Neuronal stem cell (in vitro differentiated cells): ENCODE data around the gene LAMA2.

Source experiments
- DNase-seq: peaks from one replicate; pipeline ENCODE4 v3.0.0-alpha.2; 2013; ENCODE audit warnings: low spot score
- H2AFZ ChIP-seq: one replicate; pipeline ENCODE4 v1.6.1; 2013; ENCODE audit warnings: mild to moderate bottlenecking, low read length, inconsistent platforms
- H2AK5ac ChIP-seq: 2 replicates; pipeline ENCODE4 v1.6.1; 2013; ENCODE audit warnings: low read depth, mild to moderate bottlenecking, inconsistent platforms, low read length, moderate library complexity, mixed read lengths
- H2BK120ac ChIP-seq: 2 replicates; pipeline ENCODE4 v1.6.1; 2013; ENCODE audit warnings: low read depth, mild to moderate bottlenecking, inconsistent platforms, low read length, moderate library complexity, mixed read lengths
- H2BK12ac ChIP-seq: one replicate; pipeline ENCODE4 v1.6.1; 2013; ENCODE audit warnings: low read length, inconsistent platforms
- H2BK15ac ChIP-seq: 2 replicates; pipeline ENCODE4 v1.6.1; 2013; ENCODE audit warnings: mild to moderate bottlenecking, low read length, inconsistent platforms, mixed read lengths
- H2BK5ac ChIP-seq: one replicate; pipeline ENCODE4 v1.6.1; 2013; ENCODE audit warnings: inconsistent platforms, mild to moderate bottlenecking, low read length, moderate library complexity
- H3K14ac ChIP-seq: one replicate; pipeline ENCODE4 v1.6.1; 2013; ENCODE audit warnings: low read length, inconsistent platforms
- H3K18ac ChIP-seq: 2 replicates; pipeline ENCODE4 v1.6.1; 2013; ENCODE audit warnings: low read length, inconsistent platforms
- H3K23ac ChIP-seq: 2 replicates; pipeline ENCODE4 v1.6.1; 2013; ENCODE audit warnings: low read depth, mild to moderate bottlenecking, mixed read lengths, low read length, inconsistent platforms; ENCODE audit not compliant: poor library complexity
- H3K27ac ChIP-seq: replicated peaks from 3 replicates; pipeline ENCODE4 v1.5.1; 2013; ENCODE audit warnings: low read length, inconsistent platforms
- H3K27me3 ChIP-seq, 3 experiments: 2 replicates each; pipeline ENCODE4 v1.6.1; 2013; ENCODE audit warnings: low read length in 3 of 3, mild to moderate bottlenecking in 2 of 3, inconsistent platforms in 1 of 3, low read depth in 1 of 3, mixed read lengths in 1 of 3, moderate library complexity in 1 of 3; ENCODE audit not compliant: control insufficient read depth in 3 of 3, insufficient read depth in 3 of 3
- H3K36me3 ChIP-seq, 2 donors: replicated peaks in 1 of 2; 2 replicates each; pipeline ENCODE4 v1.6.1; 2013; ENCODE audit warnings: low read length in 2 of 2; ENCODE audit not compliant: control insufficient read depth in 2 of 2, insufficient read depth in 2 of 2
- H3K4ac ChIP-seq: 2 replicates; pipeline ENCODE4 v1.6.1; 2013; ENCODE audit warnings: inconsistent platforms, mild to moderate bottlenecking, low read length, moderate library complexity
- H3K4me1 ChIP-seq, 2 donors: 1 replicate in 1 of 2; 2 replicates in 1 of 2; pipeline ENCODE4 v1.6.1; 2013; ENCODE audit warnings: low read length in 2 of 2, low read depth in 1 of 2; ENCODE audit not compliant: control insufficient read depth in 2 of 2, insufficient read depth in 1 of 2
- H3K4me2 ChIP-seq: one replicate; pipeline ENCODE4 v1.6.1; 2013; ENCODE audit warnings: mild to moderate bottlenecking, low read length, inconsistent platforms; ENCODE audit not compliant: insufficient read depth, poor library complexity, severe bottlenecking
- H3K4me3 ChIP-seq, 2 donors: 2 replicates each; pipeline ENCODE4 v1.5.1; 2013; ENCODE audit warnings: low read length in 2 of 2, mild to moderate bottlenecking in 2 of 2, inconsistent platforms in 1 of 2, moderate library complexity in 1 of 2
- H3K79me1 ChIP-seq: one replicate; pipeline ENCODE4 v1.6.1; 2013; ENCODE audit warnings: low read depth, mild to moderate bottlenecking, inconsistent platforms, low read length, moderate library complexity
- H3K9ac ChIP-seq: one replicate; pipeline ENCODE4 v1.6.1; 2013; ENCODE audit warnings: mild to moderate bottlenecking, low read depth, low read length, inconsistent platforms; ENCODE audit not compliant: poor library complexity
- H3K9me3 ChIP-seq, 2 donors: replicated peaks in 1 of 2; 2 replicates each; pipeline versions ENCODE3 to v1.6.1; 2013; ENCODE audit warnings: low read length in 2 of 2, mild to moderate bottlenecking in 2 of 2, inconsistent platforms in 1 of 2, low read depth in 1 of 2, mixed read lengths in 1 of 2, moderate library complexity in 1 of 2; ENCODE audit not compliant: control insufficient read depth in 2 of 2, insufficient read depth in 1 of 2
- H4K8ac ChIP-seq: one replicate; pipeline ENCODE4 v1.6.1; 2013; ENCODE audit warnings: low read depth, mild to moderate bottlenecking, inconsistent platforms, low read length, moderate library complexity
- H4K91ac ChIP-seq: one replicate; pipeline ENCODE4 v1.6.1; 2013; ENCODE audit warnings: low read length, low read depth, mild to moderate bottlenecking, inconsistent platforms; ENCODE audit not compliant: poor library complexity
- WGBS, 2 donors: extraction: QIAGEN DNeasy Blood & Tissue Kit; methylation state at CpG; one replicate each; pipeline ENCODE4 v1.1.7; 2013; ENCODE audit warnings: missing lambda C conversion rate in 2 of 2, mixed read lengths in 1 of 2; ENCODE audit not compliant: insufficient read length in 2 of 2, insufficient replicate concordance in 1 of 2; ENCODE audit errors: extremely low coverage in 2 of 2; 5-methylcytosine and 5-hydroxymethylcytosine counted together

The LAMA2 gene

DNA sequence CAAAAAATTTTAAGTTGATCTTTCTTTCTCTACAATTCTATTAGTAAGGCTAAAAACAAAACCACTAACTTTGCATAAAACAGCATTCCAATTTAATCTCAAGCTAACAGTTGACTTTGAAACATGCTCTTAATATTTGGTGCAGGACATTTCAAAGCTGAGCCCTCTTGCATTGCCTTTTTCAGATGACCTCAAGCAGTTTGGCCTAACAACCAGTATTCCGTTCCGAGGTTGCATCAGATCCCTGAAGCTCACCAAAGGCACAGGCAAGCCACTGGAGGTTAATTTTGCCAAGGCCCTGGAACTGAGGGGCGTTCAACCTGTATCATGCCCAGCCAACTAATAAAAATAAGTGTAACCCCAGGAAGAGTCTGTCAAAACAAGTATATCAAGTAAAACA, 633.1 kb downstream of the LAMA2 start:
- no peak for DNase-seq
- H3K4ac ChIP-seq: no peak overlapping the region
- H3K9ac ChIP-seq: no peak overlapping the region
- H3K4me2 ChIP-seq: no peak overlapping the region
- no peak overlapping the region for H3K18ac ChIP-seq
- no peak overlapping the region for H2AFZ ChIP-seq
- no peak overlapping the region for H3K14ac ChIP-seq
- no peaks in the 10 kb centered on the region for H3K9me3 ChIP-seq
- H2BK5ac ChIP-seq: no peak overlapping the region
- H2BK120ac ChIP-seq: no peak overlapping the region
- no peak overlapping the region for H4K8ac ChIP-seq
- H3K23ac ChIP-seq: no peak overlapping the region
- H3K27me3 ChIP-seq: no peaks in the 10 kb centered on the region
- H2AK5ac ChIP-seq: no peak overlapping the region
- H3K27ac ChIP-seq: no peak overlapping the region
- no peaks in the 10 kb centered on the region for H3K79me1 ChIP-seq
- H3K4me1 ChIP-seq: peaks cover 0 to 6% of the 10 kb centered on the region in 2 donors
- H2BK15ac ChIP-seq: no peak overlapping the region
- no CpG with 5 or more reads among the region's 3 CpGs for WGBS, 2 donors
- H3K36me3 ChIP-seq: no peaks in the 10 kb centered on the region
- H3K4me3 ChIP-seq: no peak overlapping the region
- H4K91ac ChIP-seq: no peak overlapping the region
- H2BK12ac ChIP-seq: no peak overlapping the region

DNA sequence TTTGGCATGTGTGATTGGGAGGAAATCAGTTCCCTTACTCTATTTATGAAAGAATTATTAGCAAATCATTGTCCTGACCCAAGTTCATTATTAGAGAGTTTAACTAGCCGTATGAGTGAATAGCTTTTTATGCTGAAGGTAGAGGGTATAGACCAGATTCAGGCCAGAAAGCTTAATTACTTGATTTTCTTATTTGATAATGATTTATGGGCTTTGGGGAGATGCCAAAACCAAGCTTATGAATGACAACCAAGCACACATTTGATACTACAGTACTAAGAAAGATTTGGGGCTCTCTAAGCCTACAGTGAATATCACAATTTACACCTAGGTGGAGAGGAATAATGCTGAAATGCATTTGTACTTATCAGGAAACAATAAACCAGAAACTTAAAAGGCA, 633.8 kb downstream of the LAMA2 start:
- Histone ChIP-seq H2BK5ac (no peak overlapping the region), H4K91ac (no peak overlapping the region), H3K4me1 (peaks cover 0 to 4% of the 10 kb centered on the region in 2 donors), H2AFZ (no peak overlapping the region), H3K4me2 (no peak overlapping the region), H3K79me1 (no peaks in the 10 kb centered on the region), H3K27ac (no peak overlapping the region), H3K9me3 (no peaks in the 10 kb centered on the region), H3K18ac (no peak overlapping the region), H2AK5ac (no peak overlapping the region), H4K8ac (no peak overlapping the region), H3K4me3 (no peak overlapping the region), H3K14ac (no peak overlapping the region), H3K4ac (no peak overlapping the region), H2BK15ac (no peak overlapping the region), H2BK12ac (no peak overlapping the region), H2BK120ac (no peak overlapping the region), H3K23ac (no peak overlapping the region), H3K36me3 (no peaks in the 10 kb centered on the region), H3K9ac (no peak overlapping the region), H3K27me3 (no peaks in the 10 kb centered on the region)
- DNase-seq: no peak
- WGBS, 2 donors: no CpG with 5 or more reads among the region's 1 CpG

DNA sequence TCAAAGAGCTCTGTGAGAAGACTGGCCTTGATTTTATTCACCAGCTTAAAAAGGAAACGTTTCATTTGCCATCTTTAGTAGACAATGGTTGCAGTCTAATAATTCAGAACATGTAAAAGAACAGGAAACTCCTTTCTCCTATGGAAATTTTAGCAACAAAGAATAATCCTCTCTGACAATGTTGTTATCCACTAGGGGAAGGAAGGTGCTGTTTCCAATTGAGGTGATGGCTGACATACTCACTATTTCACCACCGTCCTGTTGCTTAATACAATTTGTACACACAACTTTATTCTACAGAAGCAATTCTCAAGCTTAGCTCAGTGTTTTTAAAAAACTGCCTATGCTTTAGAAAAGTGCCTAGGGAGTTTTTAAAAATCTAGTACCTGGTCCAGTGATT, 634.4 kb downstream of the LAMA2 start:
- no peak overlapping the region for H4K91ac ChIP-seq
- no peak overlapping the region for H3K23ac ChIP-seq
- no peak overlapping the region for H3K27ac ChIP-seq
- H3K36me3 ChIP-seq: no peaks in the 10 kb centered on the region
- no peak overlapping the region for H3K9ac ChIP-seq
- H3K18ac ChIP-seq: no peak overlapping the region
- no peaks in the 10 kb centered on the region for H3K27me3 ChIP-seq
- no peak overlapping the region for H3K4me3 ChIP-seq
- H2BK12ac ChIP-seq: no peak overlapping the region
- H3K4ac ChIP-seq: no peak overlapping the region
- no peaks in the 10 kb centered on the region for H3K79me1 ChIP-seq
- no peak overlapping the region for H2AK5ac ChIP-seq
- H2BK5ac ChIP-seq: no peak overlapping the region
- H3K9me3 ChIP-seq: no peaks in the 10 kb centered on the region
- no peak overlapping the region for H2BK15ac ChIP-seq
- no peak for DNase-seq
- H3K4me2 ChIP-seq: no peak overlapping the region
- no peak overlapping the region for H3K14ac ChIP-seq
- H2AFZ ChIP-seq: peak overlapping the region; percentile 43
- no CpG with 5 or more reads among the region's 2 CpGs for WGBS, 2 donors
- H3K4me1 ChIP-seq: peaks cover 0 to 4% of the 10 kb centered on the region in 2 donors
- H4K8ac ChIP-seq: no peak overlapping the region
- H2BK120ac ChIP-seq: no peak overlapping the region

DNA sequence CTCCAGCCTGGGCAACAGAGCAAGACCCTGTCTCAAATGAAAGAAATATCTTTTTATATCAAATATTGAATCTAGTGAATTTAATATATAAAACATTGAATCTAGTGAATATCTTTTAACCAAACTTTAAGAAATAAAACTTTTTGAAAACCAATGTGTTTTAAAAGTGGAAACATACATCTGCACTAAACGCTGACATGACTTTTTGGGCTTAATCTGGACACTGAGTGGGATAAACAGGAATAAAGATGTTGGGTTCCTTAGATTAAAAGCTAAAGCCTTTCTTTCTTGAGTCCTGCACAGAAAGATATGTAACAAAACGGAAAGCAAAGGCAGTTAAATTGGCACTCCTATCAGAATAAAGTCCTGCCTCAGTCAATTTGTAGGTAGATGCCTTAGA, 636.8 kb downstream of the LAMA2 start:
- no CpG with 5 or more reads among the region's 2 CpGs for WGBS, 2 donors
- DNase-seq: no peak
- H3K4me1 ChIP-seq: peaks cover 0 to 4% of the 10 kb centered on the region in 2 donors
- no peak overlapping the region for H3K4ac ChIP-seq
- H3K4me2 ChIP-seq: no peak overlapping the region
- no peak overlapping the region for H2BK15ac ChIP-seq
- no peaks in the 10 kb centered on the region for H3K36me3 ChIP-seq
- no peak overlapping the region for H3K9ac ChIP-seq
- H3K23ac ChIP-seq: no peak overlapping the region
- H3K9me3 ChIP-seq: no peaks in the 10 kb centered on the region
- H3K18ac ChIP-seq: no peak overlapping the region
- H4K8ac ChIP-seq: no peak overlapping the region
- H2AK5ac ChIP-seq: no peak overlapping the region
- no peak overlapping the region for H2AFZ ChIP-seq
- H3K27ac ChIP-seq: no peak overlapping the region
- H3K4me3 ChIP-seq: no peak overlapping the region
- H3K27me3 ChIP-seq: no peaks in the 10 kb centered on the region
- no peak overlapping the region for H2BK12ac ChIP-seq
- H2BK5ac ChIP-seq: no peak overlapping the region
- no peak overlapping the region for H3K14ac ChIP-seq
- no peak overlapping the region for H4K91ac ChIP-seq
- H3K79me1 ChIP-seq: no peaks in the 10 kb centered on the region
- H2BK120ac ChIP-seq: no peak overlapping the region
